Testis (tissue), 3 donors: ENCODE results near the gene C16orf78. TPM values are rescaled to one million over a fixed set of nuclear protein-coding genes. Genes with fewer than 3 reads are reported as not detected.
A peak's percentile ranks its signal among the peaks of the same experiment; 100 is the strongest.
"Not testable (repeated sequence)": the region's sequence is repeated elsewhere in the genome, so short reads cannot be mapped to it uniquely, and the experiment has no call there.

Experiments
- DNase-seq: peaks from one replicate; pipeline ENCODE4 v3.0.0-alpha.2; 2019
- H3K27ac ChIP-seq, 2 donors: fragments of 200-600 bp; sonication (generic); one replicate each; pipeline ENCODE4 v1.5.1; 2019
- H3K27me3 ChIP-seq: fragments of 200-600 bp; sonication (generic); one replicate; pipeline ENCODE4 v1.5.1; 2019
- H3K36me3 ChIP-seq: fragments of 200-600 bp; sonication (generic); one replicate; pipeline ENCODE4 v1.5.1; 2017; ENCODE audit warnings: low read depth; ENCODE audit errors: missing control alignments
- H3K4me1 ChIP-seq: fragments of 200-600 bp; sonication (generic); one replicate; pipeline ENCODE4 v1.5.1; 2019
- H3K4me3 ChIP-seq, 2 donors: fragments of 200-600 bp; sonication (generic); one replicate each; pipeline ENCODE4 v1.5.1; 2017 to 2019
- H3K9me3 ChIP-seq: fragments of 200-600 bp; sonication (generic); one replicate; pipeline ENCODE4 v1.5.1; 2017
- CTCF ChIP-seq, 3 experiments: fragments of 450-650 bp in 2 of 3; fragments of 200-600 bp in 1 of 3; sonication (generic) in 1 of 3; IDR thresholded peaks; one replicate each; pipeline ENCODE4 v1.5.1; 2016 to 2019; ENCODE audit warnings: antibody characterized with exemption in 3 of 3, mild to moderate bottlenecking in 2 of 3, moderate library complexity in 1 of 3
- POLR2A ChIP-seq: fragments of 450-650 bp; IDR thresholded peaks from one replicate; pipeline ENCODE4 v1.6.1; 2017; ENCODE audit warnings: antibody characterized with exemption, mild to moderate bottlenecking, moderate library complexity
- WGBS, 2 donors: methylation state at CpG; one replicate each; pipeline ENCODE4 v1.1.5; 2018; 5-methylcytosine and 5-hydroxymethylcytosine counted together
- intact Hi-C: fragments of 100-400 bp; cut with DNase I; formaldehyde crosslinking; loops from one replicate; pipeline ENCODE4 v1.15.1; 2023; ENCODE audit warnings: low total_unique reads
- polyA plus RNA-seq: library from polyadenylated mRNA; stranded (reverse); fragments of 350-450 nt; fragmentation: Illumina TruSeq; extraction: RNeasy Lipid Tissue Mini Kit (QIAGEN cat#74804); gene quantifications from one replicate; pipeline ENCODE4 v1.2.3, GENCODE V29; 2014; ENCODE audit warnings: low read depth, low replicate concordance; ENCODE audit not compliant: insufficient read depth
- total RNA-seq, 2 donors: library from RNA; depleted of rRNA; stranded (reverse); fragments of >200 nt; gene quantifications; one replicate each; pipeline ENCODE4 v1.2.3, GENCODE V29; 2016

C16orf78 gene
- total and polyA plus RNA-seq, 3 donors from 2014 or later, result 5.3 to 33.2 (median 27.2) TPM

- DNase-seq, result no peak
- Histone ChIP-seq H3K9me3 (no peaks in the 10 kb centered on the region), H3K27ac (no peak overlapping the region), H3K4me1 (peaks cover 4% of the 10 kb centered on the region), H3K27me3 (no peaks in the 10 kb centered on the region), H3K36me3 (no peaks in the 10 kb centered on the region), H3K4me3 (no peak overlapping the region)
- intact Hi-C loops, result no loop called here
- 64 to 80% methylated on average over 5 to 6 of the region's 6 CpGs for WGBS, 2 donors
- no peak for TF ChIP-seq POLR2A
- no peak for TF ChIP-seq CTCF (IDR thresholded peaks at IDR 0.05)
Measured at GRCh38 chr16:49355933-49356665, 17.5 kb upstream of the C16orf78 start.

DNA sequence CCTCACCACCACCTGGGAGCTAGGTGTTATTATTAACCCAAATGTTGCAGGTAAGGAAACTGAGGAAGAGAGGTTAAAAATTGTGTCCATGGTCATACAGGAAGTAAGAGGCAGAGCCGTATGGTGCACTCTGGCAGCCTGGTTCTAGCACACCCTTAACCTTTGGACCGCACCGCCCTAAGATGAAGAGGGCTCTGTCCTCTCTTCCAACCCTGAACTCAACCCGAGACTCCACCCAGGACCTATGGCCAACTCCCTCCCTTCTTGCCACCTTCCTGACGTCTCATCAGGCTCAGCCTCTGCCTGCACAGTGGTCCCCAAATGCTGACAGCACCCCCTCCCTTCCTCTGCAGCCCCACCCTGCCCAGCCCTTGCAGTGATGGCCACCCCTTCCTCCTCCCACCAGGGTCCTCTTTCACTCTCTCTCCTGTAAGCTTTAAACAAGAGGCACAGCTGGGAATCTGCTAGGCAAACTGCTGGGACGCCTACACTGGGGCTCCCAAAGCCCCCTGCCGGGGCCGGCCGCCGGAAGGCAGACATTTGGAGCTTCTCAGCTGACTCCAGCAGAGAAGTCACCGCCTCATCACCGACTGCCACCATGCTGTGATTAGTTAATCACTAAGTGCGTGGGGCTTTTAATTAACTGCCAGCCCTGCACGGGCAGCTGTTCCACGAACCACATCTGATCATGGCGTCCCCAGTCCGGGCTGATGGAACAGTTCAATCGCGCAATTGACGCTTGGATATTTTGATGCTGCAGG lies 16.7 kb upstream of the C16orf78 start:
- peak overlapping the region in 1 of 2 donors; percentile 13 for H3K4me3 ChIP-seq
- no peaks in the 10 kb centered on the region for H3K36me3 ChIP-seq
- TF ChIP-seq CTCF (IDR thresholded peaks at IDR 0.05) (no peak), POLR2A (no peak)
- H3K9me3 ChIP-seq, result no peaks in the 10 kb centered on the region
- no peak for DNase-seq
- H3K27ac ChIP-seq, result no peak overlapping the region
- intact Hi-C loops, result no loop called here
- H3K27me3 ChIP-seq, result no peaks in the 10 kb centered on the region
- peaks cover 4% of the 10 kb centered on the region for H3K4me1 ChIP-seq
- 43 to 47% methylated on average over 20 of the region's 20 CpGs for WGBS, 2 donors

- H3K9me3 ChIP-seq, result no peaks in the 10 kb centered on the region
- H3K27me3 ChIP-seq, result no peaks in the 10 kb centered on the region
- intact Hi-C loops, result no loop called here
- peaks cover 4% of the 10 kb centered on the region for H3K4me1 ChIP-seq
- 72 to 83% methylated on average over 4 of the region's 4 CpGs for WGBS, 2 donors
- no peak for DNase-seq
- H3K4me3 ChIP-seq, result no peak overlapping the region
- TF ChIP-seq POLR2A, result no peak
- TF ChIP-seq CTCF (IDR thresholded peaks at IDR 0.05), result no peak
- H3K27ac ChIP-seq, result no peak overlapping the region
- H3K36me3 ChIP-seq, result no peaks in the 10 kb centered on the region
Measured at GRCh38 chr16:49359591-49359990, 14.0 kb upstream of the C16orf78 start.

GRCh38 chr16:49361731-49362130 lies 11.9 kb upstream of the C16orf78 start:
- DNase-seq, result not testable (repeated sequence)
- WGBS, 2 donors, result 77 to 88% methylated on average over 6 of the region's 6 CpGs

GRCh38 chr16:49362230-49362629 lies 11.4 kb upstream of the C16orf78 start:
- Histone ChIP-seq H3K9me3 (no peaks in the 10 kb centered on the region), H3K27ac (no peak overlapping the region), H3K36me3 (no peaks in the 10 kb centered on the region), H3K27me3 (no peaks in the 10 kb centered on the region), H3K4me3 (no peak overlapping the region), H3K4me1 (no peaks in the 10 kb centered on the region)
- DNase-seq, result no peak
- TF ChIP-seq CTCF (IDR thresholded peaks at IDR 0.05) (no peak), POLR2A (no peak)
- intact Hi-C loops, result no loop called here
- 79 to 82% methylated on average over 3 of the region's 3 CpGs for WGBS, 2 donors

More at GRCh38 chr16:49361731-49362130, 11.9 kb upstream of the C16orf78 start:
- intact Hi-C loops, H3K4me1 ChIP-seq, H3K4me3 ChIP-seq, H3K9me3 ChIP-seq, H3K27ac ChIP-seq, H3K27me3 ChIP-seq, H3K36me3 ChIP-seq: not testable (repeated sequence)
